SK-N-SH treated with all-trans-retinoic acid at 6 μM for 48 hours (cell line): ENCODE results near the gene POLR2F.

ENCODE experiments used
- ATAC-seq: fragments of 200-7000 bp; cut with Tn5 transposase; 3 replicates; pipeline ENCODE4 v1.9.1; 2020; ENCODE audit warnings: mild to moderate bottlenecking, moderate library complexity
- ARNTL ChIP-seq: fragments of 450-650 bp; formaldehyde crosslinking; IDR thresholded peaks from 2 replicates; pipeline ENCODE4 v1.5.0; 2020; ENCODE audit warnings: low read depth, mild to moderate bottlenecking, moderate library complexity, borderline replicate concordance
- BACH2 ChIP-seq: fragments of 250-450 bp; sonication (Bioruptor Pico); IDR thresholded peaks from 2 replicates; pipeline ENCODE4 v1.9.0; 2021; ENCODE audit warnings: mild to moderate bottlenecking, borderline replicate concordance
- CSDC2 ChIP-seq: fragments of 250-450 bp; sonication (Bioruptor Pico); IDR thresholded peaks from 2 replicates; pipeline ENCODE4 v1.5.0; 2020; ENCODE audit warnings: mild to moderate bottlenecking, moderate library complexity
- ESRRG ChIP-seq: fragments of 250-450 bp; sonication (Bioruptor Pico); IDR thresholded peaks from 2 replicates; pipeline ENCODE4 v1.6.1; 2021; ENCODE audit warnings: mild to moderate bottlenecking
- GLIS3 ChIP-seq: fragments of 250-450 bp; sonication (Bioruptor Pico); IDR thresholded peaks from 2 replicates; pipeline ENCODE4 v1.5.0; 2020; ENCODE audit warnings: mild to moderate bottlenecking, moderate library complexity
- ISL1 ChIP-seq: fragments of 250-450 bp; sonication (Bioruptor Pico); IDR thresholded peaks from 2 replicates; pipeline ENCODE4 v2.1.2; 2022; ENCODE audit warnings: mild to moderate bottlenecking, moderate library complexity
- OSR1 ChIP-seq: fragments of 250-450 bp; sonication (Bioruptor Pico); IDR thresholded peaks from 2 replicates; pipeline ENCODE4 v1.8.0; 2022; ENCODE audit warnings: moderate library complexity, mild to moderate bottlenecking, inconsistent platforms
- PPARA ChIP-seq: fragments of 250-450 bp; sonication (Bioruptor Pico); IDR thresholded peaks from 2 replicates; pipeline ENCODE4 v1.5.0; 2020; ENCODE audit warnings: mild to moderate bottlenecking, borderline replicate concordance
- SNAI2 ChIP-seq: fragments of 250-450 bp; sonication (Bioruptor Pico); IDR thresholded peaks from 2 replicates; pipeline ENCODE4 v1.5.0; 2020; ENCODE audit warnings: mild to moderate bottlenecking, moderate library complexity
- TCF4 ChIP-seq: fragments of 250-450 bp; sonication (Bioruptor Pico); IDR thresholded peaks from 2 replicates; pipeline ENCODE4 v1.8.0; 2021; ENCODE audit warnings: mild to moderate bottlenecking, moderate library complexity, borderline replicate concordance
- TOX ChIP-seq: fragments of 250-450 bp; sonication (Bioruptor Pico); IDR thresholded peaks from 2 replicates; pipeline ENCODE4 v1.8.0; 2021; ENCODE audit warnings: mild to moderate bottlenecking, moderate library complexity, borderline replicate concordance
- ZC3H10 ChIP-seq: fragments of 250-450 bp; sonication (Bioruptor Pico); IDR thresholded peaks from 2 replicates; pipeline ENCODE4 v1.5.1; 2021; ENCODE audit warnings: mild to moderate bottlenecking, moderate library complexity
- ZFP3 ChIP-seq: fragments of 250-450 bp; sonication (Bioruptor Pico); IDR thresholded peaks from 2 replicates; pipeline ENCODE4 v1.5.0; 2020; ENCODE audit warnings: mild to moderate bottlenecking, moderate library complexity
- ZFP30 ChIP-seq: fragments of 450-650 bp; formaldehyde crosslinking; IDR thresholded peaks from 2 replicates; pipeline ENCODE4 v1.5.0; 2022; ENCODE audit warnings: mild to moderate bottlenecking, moderate library complexity
- ZNF565 ChIP-seq: fragments of 450-650 bp; formaldehyde crosslinking; conservative IDR thresholded peaks from 2 replicates; pipeline ENCODE4 v1.5.0; 2020; ENCODE audit warnings: low read depth, mild to moderate bottlenecking, moderate library complexity
- ZNF70 ChIP-seq: fragments of 450-650 bp; formaldehyde crosslinking; IDR thresholded peaks from 2 replicates; pipeline ENCODE4 v1.5.0; 2020; ENCODE audit warnings: mild to moderate bottlenecking, moderate library complexity
- ZNF8 ChIP-seq: fragments of 450-650 bp; formaldehyde crosslinking; IDR thresholded peaks from 2 replicates; pipeline ENCODE4 v1.5.0; 2020; ENCODE audit warnings: mild to moderate bottlenecking, moderate library complexity
- TF ChIP-seq, protein P1 (sequence below): fragments of 250-450 bp; sonication (Bioruptor Pico); IDR thresholded peaks from 2 replicates; pipeline ENCODE4 v1.5.1; 2020; ENCODE audit warnings: low read depth, mild to moderate bottlenecking, moderate library complexity
- TF ChIP-seq, protein P2 (sequence below): fragments of 250-450 bp; sonication (Bioruptor Pico); IDR thresholded peaks from 2 replicates; pipeline ENCODE4 v1.5.1; 2021; ENCODE audit warnings: mild to moderate bottlenecking, moderate library complexity
- TF ChIP-seq, protein P3 (sequence below): fragments of 250-450 bp; sonication (Bioruptor Pico); IDR thresholded peaks from 2 replicates; pipeline ENCODE4 v1.8.0; 2020; ENCODE audit warnings: mild to moderate bottlenecking, moderate library complexity, borderline replicate concordance
- TF ChIP-seq, protein P4 (sequence below): fragments of 250-450 bp; sonication (Bioruptor Pico); IDR thresholded peaks from 2 replicates; pipeline ENCODE4 v1.8.0; 2021; ENCODE audit warnings: low read depth, mild to moderate bottlenecking, moderate library complexity, borderline replicate concordance
- TF ChIP-seq, protein P5 (sequence below): fragments of 250-450 bp; sonication (Bioruptor Pico); IDR thresholded peaks from 2 replicates; pipeline ENCODE4 v1.5.0; 2020; ENCODE audit warnings: mild to moderate bottlenecking, moderate library complexity

POLR2F gene

DNA sequence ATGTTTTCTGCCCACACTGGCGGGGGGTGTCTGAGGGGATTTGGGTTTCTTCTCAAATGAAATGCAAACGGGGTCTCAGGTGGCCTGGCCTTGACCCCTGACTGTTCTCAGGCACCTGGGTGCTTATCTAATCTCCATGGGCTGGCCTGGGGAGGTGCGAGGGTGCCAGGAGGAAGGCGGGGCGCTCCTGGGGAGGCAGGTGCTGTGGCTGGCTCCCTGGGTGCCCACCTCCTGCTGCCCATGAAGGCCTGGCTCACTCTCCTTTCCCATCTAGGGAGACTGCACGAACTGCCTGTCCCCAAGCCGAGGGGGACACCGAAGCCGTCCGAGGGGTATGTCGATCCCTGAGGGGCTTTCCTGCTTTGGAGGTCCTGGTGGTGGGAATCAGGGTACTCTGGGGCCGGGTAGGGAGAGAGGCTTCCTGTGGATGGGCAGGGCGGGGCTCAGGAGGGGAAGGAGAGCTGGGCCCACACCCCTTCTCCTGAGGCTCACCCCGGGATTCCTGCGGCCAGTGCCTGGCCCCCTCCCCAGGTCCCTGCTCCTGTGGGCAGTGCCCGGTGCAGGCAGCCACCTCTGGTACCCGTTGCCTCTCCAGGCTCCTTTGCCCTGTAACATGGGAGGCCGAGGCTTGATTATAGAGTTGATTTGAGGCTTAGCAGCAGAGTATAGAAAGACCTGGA, 29.0 kb upstream of the POLR2F start:
- ATAC-seq, result no peak
- TF ChIP-seq, protein P1, sequence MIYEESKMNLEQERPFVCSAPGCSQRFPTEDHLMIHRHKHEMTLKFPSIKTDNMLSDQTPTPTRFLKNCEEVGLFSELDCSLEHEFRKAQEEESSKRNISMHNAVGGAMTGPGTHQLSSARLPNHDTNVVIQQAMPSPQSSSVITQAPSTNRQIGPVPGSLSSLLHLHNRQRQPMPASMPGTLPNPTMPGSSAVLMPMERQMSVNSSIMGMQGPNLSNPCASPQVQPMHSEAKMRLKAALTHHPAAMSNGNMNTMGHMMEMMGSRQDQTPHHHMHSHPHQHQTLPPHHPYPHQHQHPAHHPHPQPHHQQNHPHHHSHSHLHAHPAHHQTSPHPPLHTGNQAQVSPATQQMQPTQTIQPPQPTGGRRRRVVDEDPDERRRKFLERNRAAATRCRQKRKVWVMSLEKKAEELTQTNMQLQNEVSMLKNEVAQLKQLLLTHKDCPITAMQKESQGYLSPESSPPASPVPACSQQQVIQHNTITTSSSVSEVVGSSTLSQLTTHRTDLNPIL (CRISPR knock-in tag), result no peak
- TF ChIP-seq ZFP3 (CRISPR knock-in tag) (no peak), ZFP30 (CRISPR knock-in tag) (no peak), ESRRG (CRISPR knock-in tag) (no peak), ARNTL (no peak), ZC3H10 (CRISPR knock-in tag) (no peak), ZNF565 (no peak), BACH2 (CRISPR knock-in tag) (no peak), SNAI2 (no peak), GLIS3 (CRISPR knock-in tag) (no peak)

DNA sequence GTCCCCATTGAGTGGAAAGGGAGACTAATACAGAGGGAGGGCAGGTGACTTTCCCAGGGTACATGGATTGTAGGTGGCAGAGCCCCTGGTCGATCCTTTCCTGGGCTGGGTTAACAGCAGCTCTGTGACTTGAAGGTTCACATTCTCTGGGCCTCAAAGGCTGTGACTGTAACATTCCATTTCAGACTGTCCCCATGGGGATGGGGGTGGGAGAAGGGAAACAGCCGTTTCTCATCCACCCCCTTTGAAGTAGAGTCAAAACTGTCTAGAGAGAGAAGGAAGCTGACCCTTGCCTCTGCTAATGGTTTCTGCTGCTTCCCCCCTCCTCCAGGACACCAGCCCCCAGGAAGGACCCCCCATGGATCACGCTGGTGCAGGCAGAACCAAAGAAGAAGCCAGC, 28.2 kb upstream of the POLR2F start:
- no peak for ATAC-seq
- TF ChIP-seq OSR1 (CRISPR knock-in tag), result no peak
- TF ChIP-seq PPARA (CRISPR knock-in tag), result no peak
- no peak for TF ChIP-seq ZNF565

DNA sequence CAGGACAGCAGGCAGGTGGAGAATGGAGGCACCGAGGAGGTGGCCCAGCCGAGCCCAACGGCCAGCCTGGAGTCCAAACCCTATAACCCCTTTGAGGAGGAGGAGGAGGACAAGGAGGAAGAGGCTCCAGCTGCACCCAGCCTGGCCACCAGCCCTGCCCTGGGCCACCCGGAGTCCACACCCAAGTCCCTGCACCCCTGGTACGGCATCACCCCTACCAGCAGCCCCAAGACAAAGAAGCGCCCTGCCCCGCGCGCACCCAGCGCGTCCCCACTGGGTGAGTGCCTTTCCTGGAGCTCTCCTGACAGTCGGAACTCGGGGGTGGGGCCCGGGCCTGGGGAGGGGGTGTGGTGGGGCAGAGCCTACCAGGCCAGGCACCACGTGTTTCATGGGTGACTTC, 27.7 kb upstream of the POLR2F start:
- TF ChIP-seq ZFP30 (CRISPR knock-in tag) (no peak), ZFP3 (CRISPR knock-in tag) (no peak), CSDC2 (CRISPR knock-in tag) (no peak), TCF4 (no peak), PPARA (CRISPR knock-in tag) (no peak), TOX (CRISPR knock-in tag) (no peak), GLIS3 (CRISPR knock-in tag) (no peak), ISL1 (CRISPR knock-in tag) (no peak), ARNTL (no peak), ZNF8 (CRISPR knock-in tag) (no peak), ESRRG (CRISPR knock-in tag) (no peak), ZC3H10 (CRISPR knock-in tag) (no peak), ZNF70 (CRISPR knock-in tag) (no peak), OSR1 (CRISPR knock-in tag) (no peak)
- TF ChIP-seq, protein P2, sequence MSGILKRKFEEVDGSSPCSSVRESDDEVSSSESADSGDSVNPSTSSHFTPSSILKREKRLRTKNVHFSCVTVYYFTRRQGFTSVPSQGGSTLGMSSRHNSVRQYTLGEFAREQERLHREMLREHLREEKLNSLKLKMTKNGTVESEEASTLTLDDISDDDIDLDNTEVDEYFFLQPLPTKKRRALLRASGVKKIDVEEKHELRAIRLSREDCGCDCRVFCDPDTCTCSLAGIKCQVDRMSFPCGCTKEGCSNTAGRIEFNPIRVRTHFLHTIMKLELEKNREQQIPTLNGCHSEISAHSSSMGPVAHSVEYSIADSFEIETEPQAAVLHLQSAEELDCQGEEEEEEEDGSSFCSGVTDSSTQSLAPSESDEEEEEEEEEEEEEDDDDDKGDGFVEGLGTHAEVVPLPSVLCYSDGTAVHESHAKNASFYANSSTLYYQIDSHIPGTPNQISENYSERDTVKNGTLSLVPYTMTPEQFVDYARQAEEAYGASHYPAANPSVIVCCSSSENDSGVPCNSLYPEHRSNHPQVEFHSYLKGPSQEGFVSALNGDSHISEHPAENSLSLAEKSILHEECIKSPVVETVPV (CRISPR knock-in tag), result no peak
- TF ChIP-seq, protein P3, sequence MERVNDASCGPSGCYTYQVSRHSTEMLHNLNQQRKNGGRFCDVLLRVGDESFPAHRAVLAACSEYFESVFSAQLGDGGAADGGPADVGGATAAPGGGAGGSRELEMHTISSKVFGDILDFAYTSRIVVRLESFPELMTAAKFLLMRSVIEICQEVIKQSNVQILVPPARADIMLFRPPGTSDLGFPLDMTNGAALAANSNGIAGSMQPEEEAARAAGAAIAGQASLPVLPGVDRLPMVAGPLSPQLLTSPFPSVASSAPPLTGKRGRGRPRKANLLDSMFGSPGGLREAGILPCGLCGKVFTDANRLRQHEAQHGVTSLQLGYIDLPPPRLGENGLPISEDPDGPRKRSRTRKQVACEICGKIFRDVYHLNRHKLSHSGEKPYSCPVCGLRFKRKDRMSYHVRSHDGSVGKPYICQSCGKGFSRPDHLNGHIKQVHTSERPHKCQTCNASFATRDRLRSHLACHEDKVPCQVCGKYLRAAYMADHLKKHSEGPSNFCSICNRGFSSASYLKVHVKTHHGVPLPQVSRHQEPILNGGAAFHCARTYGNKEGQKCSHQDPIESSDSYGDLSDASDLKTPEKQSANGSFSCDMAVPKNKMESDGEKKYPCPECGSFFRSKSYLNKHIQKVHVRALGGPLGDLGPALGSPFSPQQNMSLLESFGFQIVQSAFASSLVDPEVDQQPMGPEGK, result no peak
- TF ChIP-seq, protein P4, sequence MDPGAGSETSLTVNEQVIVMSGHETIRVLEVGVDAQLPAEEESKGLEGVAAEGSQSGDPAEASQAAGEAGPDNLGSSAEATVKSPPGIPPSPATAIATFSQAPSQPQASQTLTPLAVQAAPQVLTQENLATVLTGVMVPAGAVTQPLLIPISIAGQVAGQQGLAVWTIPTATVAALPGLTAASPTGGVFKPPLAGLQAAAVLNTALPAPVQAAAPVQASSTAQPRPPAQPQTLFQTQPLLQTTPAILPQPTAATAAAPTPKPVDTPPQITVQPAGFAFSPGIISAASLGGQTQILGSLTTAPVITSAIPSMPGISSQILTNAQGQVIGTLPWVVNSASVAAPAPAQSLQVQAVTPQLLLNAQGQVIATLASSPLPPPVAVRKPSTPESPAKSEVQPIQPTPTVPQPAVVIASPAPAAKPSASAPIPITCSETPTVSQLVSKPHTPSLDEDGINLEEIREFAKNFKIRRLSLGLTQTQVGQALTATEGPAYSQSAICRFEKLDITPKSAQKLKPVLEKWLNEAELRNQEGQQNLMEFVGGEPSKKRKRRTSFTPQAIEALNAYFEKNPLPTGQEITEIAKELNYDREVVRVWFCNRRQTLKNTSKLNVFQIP (CRISPR knock-in tag), result no peak
- TF ChIP-seq, protein P5, sequence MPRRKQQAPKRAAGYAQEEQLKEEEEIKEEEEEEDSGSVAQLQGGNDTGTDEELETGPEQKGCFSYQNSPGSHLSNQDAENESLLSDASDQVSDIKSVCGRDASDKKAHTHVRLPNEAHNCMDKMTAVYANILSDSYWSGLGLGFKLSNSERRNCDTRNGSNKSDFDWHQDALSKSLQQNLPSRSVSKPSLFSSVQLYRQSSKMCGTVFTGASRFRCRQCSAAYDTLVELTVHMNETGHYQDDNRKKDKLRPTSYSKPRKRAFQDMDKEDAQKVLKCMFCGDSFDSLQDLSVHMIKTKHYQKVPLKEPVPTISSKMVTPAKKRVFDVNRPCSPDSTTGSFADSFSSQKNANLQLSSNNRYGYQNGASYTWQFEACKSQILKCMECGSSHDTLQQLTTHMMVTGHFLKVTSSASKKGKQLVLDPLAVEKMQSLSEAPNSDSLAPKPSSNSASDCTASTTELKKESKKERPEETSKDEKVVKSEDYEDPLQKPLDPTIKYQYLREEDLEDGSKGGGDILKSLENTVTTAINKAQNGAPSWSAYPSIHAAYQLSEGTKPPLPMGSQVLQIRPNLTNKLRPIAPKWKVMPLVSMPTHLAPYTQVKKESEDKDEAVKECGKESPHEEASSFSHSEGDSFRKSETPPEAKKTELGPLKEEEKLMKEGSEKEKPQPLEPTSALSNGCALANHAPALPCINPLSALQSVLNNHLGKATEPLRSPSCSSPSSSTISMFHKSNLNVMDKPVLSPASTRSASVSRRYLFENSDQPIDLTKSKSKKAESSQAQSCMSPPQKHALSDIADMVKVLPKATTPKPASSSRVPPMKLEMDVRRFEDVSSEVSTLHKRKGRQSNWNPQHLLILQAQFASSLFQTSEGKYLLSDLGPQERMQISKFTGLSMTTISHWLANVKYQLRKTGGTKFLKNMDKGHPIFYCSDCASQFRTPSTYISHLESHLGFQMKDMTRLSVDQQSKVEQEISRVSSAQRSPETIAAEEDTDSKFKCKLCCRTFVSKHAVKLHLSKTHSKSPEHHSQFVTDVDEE (CRISPR knock-in tag), result no peak
- TF ChIP-seq, protein P1 (CRISPR knock-in tag), result no peak
- no peak for ATAC-seq
